NCI-H128 (cell line): Measurements from ENCODE around the gene FHOD3.
A peak's percentile ranks its signal among the peaks of the same experiment; 100 is the strongest.

Source experiments
- DNase-seq: peaks from one replicate; lab custom pipeline; 2025; ENCODE audit not compliant: unreplicated experiment; lab: John Stamatoyannopoulos, UW

The FHOD3 gene

DNA sequence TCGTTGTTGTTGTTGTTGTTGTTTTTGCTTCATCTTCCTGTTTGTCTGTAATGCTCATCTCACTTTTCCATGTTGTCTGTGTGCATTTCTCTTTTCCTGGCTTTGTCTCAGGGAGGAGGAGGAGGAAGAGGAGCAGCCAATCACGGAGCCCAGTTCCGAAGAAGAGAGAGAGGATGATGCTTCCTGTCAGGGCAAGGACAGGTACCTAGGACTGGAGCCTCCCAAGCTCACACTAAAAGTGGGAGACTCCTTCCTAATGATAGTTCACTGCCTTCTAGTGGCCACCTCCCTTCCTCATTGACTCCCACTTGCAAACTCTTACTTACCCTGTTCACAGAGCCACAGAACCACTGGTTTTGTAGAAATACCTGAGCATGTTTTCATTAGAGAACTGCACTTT is 351.7 kb downstream of the FHOD3 start:
- DNase-seq: no peak

DNA sequence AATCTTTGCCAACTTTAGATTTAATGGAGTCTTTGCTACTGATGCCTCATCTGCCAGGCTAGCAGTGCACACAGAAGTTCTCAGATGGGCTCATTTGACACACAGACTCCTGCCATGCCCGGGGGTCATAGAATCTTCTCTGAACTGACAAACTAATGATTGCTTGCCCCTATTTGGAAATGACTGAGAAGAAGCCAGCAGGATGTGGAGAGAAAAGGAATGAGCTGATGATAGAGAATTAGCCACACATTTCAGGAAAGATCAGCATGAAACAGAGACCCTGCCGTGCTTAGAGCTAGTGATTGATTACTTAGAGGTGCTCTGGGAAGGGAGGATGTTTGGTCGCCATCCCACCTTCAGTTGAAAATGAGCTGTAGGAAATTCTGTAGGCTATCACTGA is 352.8 kb downstream of the FHOD3 start:
- DNase-seq: no peak

GRCh38 chr18:36650906-36651305 is 353.4 kb downstream of the FHOD3 start:
- no peak for DNase-seq

- DNase-seq: no peak
Measured at GRCh38 chr18:36652503-36652902, 355.0 kb downstream of the FHOD3 start.

DNA sequence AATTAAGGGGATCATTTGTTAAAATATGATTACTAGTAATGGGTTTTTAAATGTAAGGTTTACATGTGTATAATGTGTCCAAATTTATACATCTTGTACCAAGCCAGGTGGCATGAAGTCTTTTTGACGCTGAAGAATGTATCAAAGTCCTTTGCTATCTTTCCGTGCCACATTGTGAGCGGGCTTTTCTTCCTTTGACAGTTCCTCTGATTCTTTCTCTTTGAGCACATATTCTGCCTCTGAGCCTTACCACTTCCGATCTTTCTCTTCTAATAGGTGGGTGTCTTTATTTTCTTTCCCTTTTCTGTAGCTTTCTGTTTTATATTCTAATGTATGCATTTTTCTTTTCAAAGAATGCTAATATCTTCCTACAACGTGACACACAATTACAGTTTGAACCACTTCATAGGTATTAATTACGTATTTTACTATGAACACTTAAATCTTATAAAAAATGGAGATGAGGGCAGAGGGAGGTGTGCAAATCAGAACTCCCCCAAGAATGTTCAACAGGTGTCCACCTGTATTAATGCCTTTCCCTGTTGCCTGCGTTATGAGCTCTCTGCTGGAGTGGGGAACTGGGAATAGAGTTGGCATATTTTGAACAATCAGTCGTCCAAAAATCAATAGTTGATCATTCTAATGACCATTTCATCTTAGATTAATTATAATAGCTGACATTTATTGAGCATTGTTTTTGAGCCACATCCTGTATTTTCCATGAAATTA is 355.8 kb downstream of the FHOD3 start:
- DNase-seq: no peak

DNA sequence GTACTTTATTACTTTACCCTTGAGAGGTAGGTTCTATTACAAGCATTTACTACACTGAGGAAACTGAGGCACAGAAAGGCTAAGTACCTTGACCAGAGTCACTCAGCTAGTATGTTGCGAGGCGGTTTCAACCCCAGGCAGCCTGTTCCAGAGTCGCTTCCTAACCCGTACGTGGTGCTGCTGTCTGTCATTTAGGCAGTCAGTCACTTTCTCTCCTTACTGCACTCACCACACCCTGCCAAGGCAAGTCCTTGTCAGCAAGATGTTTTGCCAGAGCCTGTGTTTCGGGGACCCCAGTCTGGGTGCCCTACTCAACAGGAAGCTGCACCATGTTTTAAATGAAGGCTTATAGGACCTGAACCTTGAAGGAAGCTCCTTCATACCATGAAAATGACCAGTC is 356.4 kb downstream of the FHOD3 start:
- DNase-seq: no peak

DNA sequence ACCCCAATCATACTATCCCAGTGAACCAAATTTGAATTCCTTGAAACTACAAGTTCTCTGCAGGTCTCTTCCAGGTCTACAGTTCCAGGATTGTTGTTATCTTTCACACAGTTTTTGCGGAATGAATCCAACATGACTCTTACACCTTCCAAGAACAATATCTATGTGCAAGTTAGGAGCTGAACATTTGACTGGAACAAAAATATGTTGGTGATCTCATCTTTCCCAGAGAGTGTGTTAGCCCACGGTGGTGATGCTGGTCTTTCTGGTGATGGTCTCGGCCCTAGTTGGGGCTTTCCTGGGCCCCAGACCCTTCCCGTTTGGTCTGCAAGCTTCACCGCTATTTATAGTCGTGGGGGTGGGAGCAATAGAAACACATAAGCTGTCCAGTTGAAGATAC is 357.6 kb downstream of the FHOD3 start:
- DNase-seq: no peak

- DNase-seq: peak; percentile 35
Measured at GRCh38 chr18:36655930-36656329, 358.4 kb downstream of the FHOD3 start.

DNA sequence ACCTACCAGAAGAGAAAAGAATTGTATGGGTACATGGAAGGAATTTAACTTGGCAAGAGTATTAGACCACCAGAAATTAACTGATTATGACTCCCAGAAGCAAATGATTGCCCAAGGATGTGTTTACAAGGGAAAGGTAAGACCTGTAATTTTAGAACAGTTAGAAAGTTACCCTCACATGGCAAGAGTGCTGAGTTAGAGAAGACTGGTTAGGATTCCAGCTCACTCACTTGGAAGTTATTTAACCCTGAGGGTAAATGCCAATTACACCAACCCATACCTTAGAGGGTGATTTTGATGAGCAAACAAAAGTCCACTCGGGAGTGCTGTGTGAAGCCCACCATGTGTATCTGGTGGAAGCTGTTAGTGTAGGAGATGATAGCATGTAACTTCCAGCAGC is 361.1 kb downstream of the FHOD3 start:
- no peak for DNase-seq

DNA sequence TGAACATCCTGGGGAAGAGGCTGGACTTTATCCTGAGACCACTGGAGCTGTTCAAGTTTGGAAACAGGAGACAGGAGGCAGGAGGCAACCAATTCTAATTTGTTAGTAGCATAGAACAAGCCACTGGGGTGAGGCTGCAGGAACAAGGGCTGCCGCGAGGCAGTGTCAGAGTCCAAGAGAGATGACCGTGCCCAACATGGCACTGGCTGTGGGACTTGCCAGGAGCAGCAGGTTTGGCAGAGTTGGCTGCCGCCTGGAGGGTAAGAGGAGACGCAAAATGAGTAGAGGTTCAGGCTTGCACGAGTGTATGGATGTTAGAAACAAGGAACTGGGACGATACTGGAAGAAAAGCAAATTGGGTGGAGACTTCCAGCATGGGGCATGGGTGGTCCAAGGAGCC is 362.8 kb downstream of the FHOD3 start:
- no peak for DNase-seq

DNA sequence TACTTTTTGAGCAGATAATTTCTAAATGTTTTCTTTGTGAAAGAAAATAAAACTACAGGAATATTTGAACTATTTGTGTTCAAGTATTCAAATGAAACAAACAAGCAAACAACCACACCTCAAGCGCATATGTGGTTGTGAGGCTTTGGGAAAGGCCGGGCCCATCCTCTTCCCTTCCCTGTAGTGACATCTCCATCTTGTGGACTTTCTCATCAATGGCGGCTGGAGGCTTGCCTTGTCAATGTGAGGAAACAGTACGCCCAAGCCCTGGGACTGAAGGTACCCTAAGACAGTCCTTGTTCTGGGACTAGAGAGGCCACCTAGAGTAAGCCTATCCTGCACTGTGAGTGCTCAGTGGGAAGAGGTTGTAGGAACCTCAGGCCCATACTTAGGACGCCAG is 364.5 kb downstream of the FHOD3 start:
- DNase-seq: no peak

DNA sequence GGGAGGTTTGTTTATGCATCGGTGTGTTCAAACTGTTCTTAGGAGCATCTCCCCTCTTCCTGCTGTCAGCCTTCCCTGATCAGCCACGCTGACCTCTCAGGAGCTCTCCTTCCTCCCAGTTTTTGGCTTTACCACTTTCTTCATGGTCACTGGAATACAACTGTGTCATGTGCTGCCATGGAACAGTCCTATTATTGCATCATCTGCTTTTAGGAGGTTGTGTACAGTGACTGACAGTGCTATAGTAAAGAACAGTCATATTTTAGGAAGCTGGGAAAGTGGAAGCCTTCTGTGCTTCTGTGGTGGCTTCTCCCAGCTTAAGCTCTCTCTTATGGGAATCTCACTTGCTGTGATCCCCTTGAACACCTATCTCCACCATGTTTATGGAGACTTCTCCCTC is 365.8 kb downstream of the FHOD3 start:
- DNase-seq: no peak

DNA sequence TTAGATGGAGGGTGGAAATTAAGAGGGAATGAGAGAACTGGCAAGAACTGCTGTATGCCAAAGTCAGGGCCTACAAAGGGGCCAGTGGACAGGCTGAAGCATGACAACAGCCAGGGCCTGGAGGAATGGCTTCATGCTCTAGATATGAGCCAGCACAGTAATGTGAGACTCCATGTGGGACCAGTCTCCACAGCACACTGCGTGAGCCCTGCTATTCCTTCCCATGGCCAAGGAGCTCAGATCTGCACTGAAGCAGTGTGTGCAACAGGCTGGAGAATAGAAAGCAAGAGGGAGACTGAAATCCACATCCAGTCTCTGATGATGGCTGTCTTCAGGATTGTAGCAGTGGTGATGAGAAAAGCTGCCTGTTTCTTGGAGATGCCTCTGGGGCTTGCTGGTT is 368.4 kb downstream of the FHOD3 start:
- no peak for DNase-seq

- DNase-seq: no peak
Measured at GRCh38 chr18:36667811-36668210, 370.3 kb downstream of the FHOD3 start.

DNA sequence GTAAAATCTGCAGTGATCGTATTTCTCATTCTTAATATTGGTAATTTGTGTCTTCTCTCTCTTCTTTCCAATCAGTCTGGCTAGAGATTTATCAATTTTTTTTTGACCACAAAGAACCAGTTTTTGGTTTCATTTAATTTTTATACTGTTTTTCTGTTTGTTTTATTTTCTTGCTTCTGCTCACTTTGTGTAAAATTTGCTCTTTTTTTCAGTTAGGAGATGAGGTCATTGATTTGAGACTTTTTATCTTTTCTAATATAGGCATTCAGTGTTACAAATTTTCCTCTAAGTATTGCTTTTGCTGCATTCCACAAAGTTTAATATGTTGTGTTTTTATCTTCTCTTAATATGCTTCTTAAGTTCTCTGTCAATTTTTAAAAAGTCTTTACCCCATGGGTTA is 370.8 kb downstream of the FHOD3 start:
- no peak for DNase-seq

DNA sequence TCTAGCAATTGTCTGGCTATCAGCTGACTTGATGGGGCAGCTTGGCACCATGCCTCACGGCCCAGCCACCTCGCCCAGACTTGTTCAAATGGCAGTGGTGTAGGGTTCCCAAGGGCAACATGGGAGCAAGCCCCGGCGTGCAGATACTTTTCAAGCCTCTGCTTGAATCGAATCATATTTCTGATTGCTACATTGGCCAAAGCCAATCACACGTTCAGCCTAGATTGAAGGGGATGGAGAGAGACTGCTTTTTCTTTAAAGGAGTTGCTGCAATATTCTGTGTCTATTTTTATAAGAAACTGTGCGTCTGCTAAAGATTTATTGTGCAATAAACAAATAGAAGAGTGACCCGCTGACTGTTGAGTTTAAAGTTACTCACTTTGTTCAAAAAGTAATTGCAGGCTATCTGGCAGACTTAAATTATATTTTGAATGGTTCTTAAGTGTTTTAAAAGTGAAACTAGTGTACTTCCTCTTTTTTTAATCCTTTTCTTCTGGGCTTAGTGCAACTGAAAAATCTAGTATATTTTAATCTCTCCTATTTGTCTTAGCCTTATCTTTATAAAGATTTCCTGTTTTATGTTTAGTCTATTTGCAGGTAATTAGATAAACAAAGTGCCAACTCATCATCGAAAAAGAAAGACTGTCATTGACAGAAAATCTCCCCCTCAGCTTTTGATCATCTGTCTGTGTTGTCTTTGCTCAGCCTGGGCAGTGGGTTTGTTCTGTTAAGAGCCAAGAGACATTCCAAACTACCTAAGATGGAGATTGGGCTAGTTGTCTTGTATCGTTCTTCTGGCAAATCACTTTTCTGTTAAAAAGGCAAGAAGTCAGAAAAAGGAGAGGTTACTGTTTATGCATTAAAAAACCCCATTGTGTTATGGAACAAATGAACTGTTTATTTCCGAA is 375.2 kb downstream of the FHOD3 start:
- DNase-seq: peak; percentile 72

- no peak for DNase-seq
Measured at GRCh38 chr18:36673452-36673851, 375.9 kb downstream of the FHOD3 start.

GRCh38 chr18:36675076-36675475 is 377.6 kb downstream of the FHOD3 start:
- no peak for DNase-seq

DNA sequence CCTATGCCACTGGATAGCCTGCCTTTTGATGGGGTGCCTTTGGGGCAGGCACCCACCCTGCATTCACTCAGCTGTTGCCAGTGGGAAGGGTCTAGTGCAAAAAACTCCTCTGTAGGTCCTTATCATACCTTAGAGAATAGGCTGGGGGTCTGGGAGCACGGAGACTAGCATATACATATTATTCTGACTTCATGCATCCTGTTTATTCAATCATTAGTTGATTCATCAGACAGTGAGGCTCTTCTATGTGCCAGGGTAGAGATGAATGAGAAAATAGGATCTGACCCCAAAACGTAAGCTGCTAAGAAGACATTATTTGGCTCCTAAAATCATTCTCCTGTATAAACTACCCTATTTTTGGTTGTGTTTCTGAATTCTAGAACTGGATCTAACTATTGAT is 378.0 kb downstream of the FHOD3 start:
- no peak for DNase-seq

DNA sequence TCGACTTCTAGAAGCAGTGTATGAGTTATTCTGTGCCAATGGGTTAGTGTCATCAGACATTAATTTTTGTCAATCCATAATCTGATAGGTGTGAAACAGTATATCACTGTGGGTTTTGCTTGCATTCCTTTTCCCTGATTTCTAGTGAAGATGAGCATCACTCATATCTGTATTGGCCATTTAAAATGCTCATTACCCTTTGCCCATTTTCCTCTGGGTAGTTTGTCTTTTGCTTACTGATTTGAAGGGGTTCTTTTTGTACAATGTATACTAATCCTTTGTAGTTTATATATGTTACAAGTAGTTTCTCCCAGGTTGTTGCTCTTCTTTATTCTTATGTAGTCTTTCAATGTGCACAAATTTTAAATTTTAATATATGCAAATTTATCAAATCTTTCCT is 379.1 kb downstream of the FHOD3 start:
- no peak for DNase-seq

- DNase-seq: no peak
Measured at GRCh38 chr18:36680042-36680441, 382.5 kb downstream of the FHOD3 start.

DNA sequence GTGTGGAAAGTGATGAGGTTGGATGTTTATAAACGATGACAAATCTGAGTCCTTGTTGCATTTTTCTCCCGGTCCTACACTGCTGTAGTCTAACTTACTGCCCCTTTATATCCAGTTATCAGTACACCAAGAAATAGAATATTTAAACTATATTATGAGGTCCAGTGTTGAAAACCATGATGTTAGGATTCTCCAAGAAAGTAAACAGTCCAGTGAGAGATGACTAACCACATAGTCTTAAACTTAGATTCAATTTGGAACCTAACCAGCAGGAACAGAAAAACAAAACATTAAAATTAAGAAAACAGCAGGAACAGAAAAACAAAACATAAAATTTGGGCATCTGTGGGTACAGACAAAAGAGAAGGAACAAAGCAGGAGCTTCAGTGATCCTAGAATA is 388.1 kb downstream of the FHOD3 start:
- DNase-seq: no peak
